Mucosa of descending colon (tissue), 3 donors: ENCODE results near the gene NUCB1. TPM values are rescaled to one million over a fixed set of nuclear protein-coding genes. Genes with fewer than 3 reads are reported as not detected.
"Not testable (repeated sequence)": the region's sequence is repeated elsewhere in the genome, so short reads cannot be mapped to it uniquely, and the experiment has no call there.

Experiments used
- ATAC-seq: fragments of 200-7000 bp; cut with Tn5 transposase; one replicate; pipeline ENCODE4 v1.9.1; 2020; ENCODE audit warnings: mild to moderate bottlenecking, moderate library complexity
- DNase-seq, 3 donors: peaks; one replicate each; pipeline ENCODE4 v3.0.0-alpha.2; 2020
- H3K36me3 ChIP-seq: fragments of 200-600 bp; one replicate; pipeline ENCODE4 v1.8.0; 2021; ENCODE audit warnings: low read depth, mild to moderate bottlenecking
- H3K4me1 ChIP-seq: fragments of 200-600 bp; one replicate; pipeline ENCODE4 v1.8.0; 2021; ENCODE audit warnings: low read depth, mild to moderate bottlenecking
- H3K4me3 ChIP-seq: fragments of 200-600 bp; one replicate; pipeline ENCODE4 v1.8.0; 2021; ENCODE audit warnings: mild to moderate bottlenecking
- H3K9me3 ChIP-seq: fragments of 200-600 bp; one replicate; pipeline ENCODE4 v1.8.0; 2021; ENCODE audit warnings: mild to moderate bottlenecking
- CTCF ChIP-seq: fragments of 200-600 bp; IDR thresholded peaks from one replicate; pipeline ENCODE4 v1.8.0; 2022; ENCODE audit warnings: antibody characterized with exemption, mild to moderate bottlenecking
- intact Hi-C, 2 donors: fragments of 100-400 bp; cut with DNase I in 1 of 2; cut with micrococcal nuclease in 1 of 2; formaldehyde crosslinking; loops; one replicate each; pipeline versions ENCODE4 v1.11.0 to v1.11.1; 2022; cut with DNase I, micrococcal nuclease
- total RNA-seq, 3 donors: library from RNA; stranded (reverse); fragmentation: NEBNext Ultra II Directional in 2 of 3; extraction: Animal tissue kit (Norgen Biotek cat#: 25700) in 2 of 3; gene quantifications; one replicate each; pipeline versions ENCODE4 v1.2.1 to v1.2.4, GENCODE V29; 2021 to 2023
- donor health status: DM: no; HTN: no; CAD: no; lungs with moderate emphysema.
- donor health status: DM: no; HTN: no; CAD: no.
- donor health status: DM: no; HTN: yes; CAD: no.

The NUCB1 gene
- total RNA-seq, 3 donors from 2014 or later, result 171 to 219 (median 205) TPM

GRCh38 chr19:48907671-48908070, 7.6 kb downstream of the NUCB1 start:
- intact Hi-C loops, result no loop called here
- DNase-seq (peak; percentile 60 to 75 (median 62)), ATAC-seq (peak; percentile 92)
- no peak for TF ChIP-seq CTCF
- H3K9me3 ChIP-seq, result no peaks in the 10 kb centered on the region
- no peaks in the 10 kb centered on the region for H3K36me3 ChIP-seq
- no peaks in the 10 kb centered on the region for H3K4me1 ChIP-seq
- H3K4me3 ChIP-seq, result no peak overlapping the region

DNA sequence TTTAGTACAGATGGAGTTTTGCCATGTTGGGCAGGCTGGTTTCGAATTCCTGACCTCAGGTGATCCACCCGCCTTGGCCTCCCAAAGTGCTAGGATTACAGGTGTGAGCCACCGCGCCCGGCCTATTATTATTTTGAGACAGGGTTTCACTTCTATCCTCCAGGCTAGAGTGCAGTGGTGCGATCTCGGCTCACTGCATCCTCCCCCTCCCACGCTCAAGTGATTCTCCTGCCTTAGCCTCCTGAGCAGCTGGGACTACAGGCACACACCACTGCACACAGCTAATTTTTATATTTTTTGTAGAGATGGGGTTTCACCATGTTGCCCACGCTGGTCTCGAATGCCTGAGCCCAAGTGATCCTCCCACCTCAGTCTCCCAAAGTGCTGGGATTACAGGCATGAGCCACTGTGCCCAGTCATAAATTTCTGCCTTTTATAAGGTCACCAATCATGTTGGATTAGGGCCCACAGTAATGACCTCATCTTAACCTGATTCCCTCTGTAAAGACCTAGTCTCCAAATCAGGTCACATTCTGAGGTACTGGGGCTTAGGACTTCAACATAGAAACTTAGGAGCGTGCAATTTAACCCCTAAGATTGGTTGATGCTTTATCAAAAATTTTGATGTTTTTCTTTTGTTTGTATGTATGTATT, 9.4 kb downstream of the NUCB1 start:
- H3K36me3 ChIP-seq, ATAC-seq, intact Hi-C loops, DNase-seq, H3K4me3 ChIP-seq, H3K4me1 ChIP-seq, H3K9me3 ChIP-seq: not testable (repeated sequence)

- no peaks in the 10 kb centered on the region for H3K9me3 ChIP-seq
- no peaks in the 10 kb centered on the region for H3K4me1 ChIP-seq
- ATAC-seq, result no peak
- no peak for DNase-seq
- no peak overlapping the region for H3K4me3 ChIP-seq
- H3K36me3 ChIP-seq, result no peaks in the 10 kb centered on the region
- intact Hi-C loops, result no loop called here
- no peak for TF ChIP-seq CTCF
Observed at GRCh38 chr19:48910803-48911202, 10.7 kb downstream of the NUCB1 start.

- Histone ChIP-seq H3K9me3 (no peaks in the 10 kb centered on the region), H3K36me3 (no peaks in the 10 kb centered on the region), H3K4me3 (no peak overlapping the region), H3K4me1 (no peaks in the 10 kb centered on the region)
- intact Hi-C loops, result no loop called here
- TF ChIP-seq CTCF, result no peak
- DNase-seq (no peak), ATAC-seq (peak; percentile 53)
Observed at GRCh38 chr19:48913114-48913889, 13.2 kb downstream of the NUCB1 start.

GRCh38 chr19:48914181-48914580, 14.1 kb downstream of the NUCB1 start:
- no peaks in the 10 kb centered on the region for H3K9me3 ChIP-seq
- intact Hi-C loops, result no loop called here

More at GRCh38 chr19:48914181-48914580, 14.1 kb downstream of the NUCB1 start:
- ATAC-seq, result no peak
- DNase-seq, result no peak
- Histone ChIP-seq H3K4me3 (no peak overlapping the region), H3K36me3 (no peaks in the 10 kb centered on the region), H3K4me1 (no peaks in the 10 kb centered on the region)
- no peak for TF ChIP-seq CTCF
